HG02840 (cell line): ENCODE results near the gene PLA2G7.
"Not testable (repeated sequence)": the region's sequence is repeated elsewhere in the genome, so short reads cannot be mapped to it uniquely, and the experiment has no call there.

Experiments
- ATAC-seq: cut with Tn5 transposase; IDR thresholded peaks from one replicate; pipeline ENCODE4 v1.9.1; 2021; ENCODE audit warnings: mild to moderate bottlenecking, moderate library complexity, moderate number of reproducible peaks; ENCODE audit not compliant: unreplicated experiment, low FRiP score

The PLA2G7 gene

GRCh38 chr6:46734867-46735719 is at the start of gene PLA2G7:
TSS of gene PLA2G7 (minus strand) at chr6:46735375. CDS start at chr6:46722891, 12,484 bp downstream.
- ATAC-seq: no peak

- ATAC-seq: no peak
Measured at GRCh38 chr6:46784535-46784934, 49.4 kb upstream of the PLA2G7 start.

GRCh38 chr6:46781478-46782378 is 46.6 kb upstream of the PLA2G7 start:
- ATAC-seq: no peak

- no peak for ATAC-seq
Measured at GRCh38 chr6:46777476-46778346, 42.5 kb upstream of the PLA2G7 start.

- no peak for ATAC-seq
Measured at GRCh38 chr6:46776070-46776712, 41.0 kb upstream of the PLA2G7 start.

- not testable (repeated sequence) for ATAC-seq
Measured at GRCh38 chr6:46774736-46775135, 39.6 kb upstream of the PLA2G7 start.

GRCh38 chr6:46773201-46773855 is 38.2 kb upstream of the PLA2G7 start:
- no peak for ATAC-seq

GRCh38 chr6:46772762-46773161 is 37.6 kb upstream of the PLA2G7 start:
- no peak for ATAC-seq

GRCh38 chr6:46772016-46772415 is 36.8 kb upstream of the PLA2G7 start:
- no peak for ATAC-seq

GRCh38 chr6:46764961-46765360 is 29.8 kb upstream of the PLA2G7 start:
- no peak for ATAC-seq

GRCh38 chr6:46764280-46764679 is 29.1 kb upstream of the PLA2G7 start:
- ATAC-seq: not testable (repeated sequence)

- no peak for ATAC-seq
Measured at GRCh38 chr6:46763466-46763865, 28.3 kb upstream of the PLA2G7 start.

GRCh38 chr6:46760925-46761324 is 25.8 kb upstream of the PLA2G7 start:
- no peak for ATAC-seq

- no peak for ATAC-seq
Measured at GRCh38 chr6:46758960-46759753, 24.0 kb upstream of the PLA2G7 start.

GRCh38 chr6:46757214-46757596 is 22.0 kb upstream of the PLA2G7 start:
- ATAC-seq: no peak

GRCh38 chr6:46756469-46757213 is 21.5 kb upstream of the PLA2G7 start:
- ATAC-seq: no peak

GRCh38 chr6:46755865-46756264 is 20.7 kb upstream of the PLA2G7 start:
- no peak for ATAC-seq

GRCh38 chr6:46751658-46752057 is 16.5 kb upstream of the PLA2G7 start:
- no peak for ATAC-seq
